HUES64 (cell line): ENCODE results near the gene RRBP1.

Experiments
- H3K27ac ChIP-seq: 2 replicates; pipeline ENCODE4 v1.7.0; 2013; ENCODE audit warnings: low read depth, low read length, inconsistent platforms
- H3K27me3 ChIP-seq: 2 replicates; pipeline ENCODE4 v1.6.1; 2013; ENCODE audit warnings: mild to moderate bottlenecking, low read length; ENCODE audit not compliant: insufficient read depth
- H3K36me3 ChIP-seq: 2 replicates; pipeline ENCODE4 v1.6.1; 2013; ENCODE audit warnings: mild to moderate bottlenecking, low read length; ENCODE audit not compliant: insufficient read depth
- H3K4me1 ChIP-seq: 2 replicates; pipeline ENCODE4 v1.6.1; 2013; ENCODE audit warnings: mild to moderate bottlenecking, low read length, moderate library complexity; ENCODE audit not compliant: insufficient read depth
- H3K4me3 ChIP-seq: 2 replicates; pipeline ENCODE4 v1.5.1; 2013; ENCODE audit warnings: mild to moderate bottlenecking, low read length, moderate library complexity
- H3K9ac ChIP-seq: 2 replicates; pipeline ENCODE4 v1.6.1; 2013; ENCODE audit warnings: mild to moderate bottlenecking, low read depth, low read length
- H3K9me3 ChIP-seq: 2 replicates; pipeline ENCODE4 v1.6.1; 2013; ENCODE audit warnings: low read depth, low read length; ENCODE audit not compliant: insufficient read depth
- WGBS: fragments of 150-250, 120-280 bp; methylation state at CpG from one replicate; pipeline ENCODE4 v1.1.7; 2013; ENCODE audit warnings: missing lambda C conversion rate; 5-methylcytosine and 5-hydroxymethylcytosine counted together

Gene RRBP1

DNA sequence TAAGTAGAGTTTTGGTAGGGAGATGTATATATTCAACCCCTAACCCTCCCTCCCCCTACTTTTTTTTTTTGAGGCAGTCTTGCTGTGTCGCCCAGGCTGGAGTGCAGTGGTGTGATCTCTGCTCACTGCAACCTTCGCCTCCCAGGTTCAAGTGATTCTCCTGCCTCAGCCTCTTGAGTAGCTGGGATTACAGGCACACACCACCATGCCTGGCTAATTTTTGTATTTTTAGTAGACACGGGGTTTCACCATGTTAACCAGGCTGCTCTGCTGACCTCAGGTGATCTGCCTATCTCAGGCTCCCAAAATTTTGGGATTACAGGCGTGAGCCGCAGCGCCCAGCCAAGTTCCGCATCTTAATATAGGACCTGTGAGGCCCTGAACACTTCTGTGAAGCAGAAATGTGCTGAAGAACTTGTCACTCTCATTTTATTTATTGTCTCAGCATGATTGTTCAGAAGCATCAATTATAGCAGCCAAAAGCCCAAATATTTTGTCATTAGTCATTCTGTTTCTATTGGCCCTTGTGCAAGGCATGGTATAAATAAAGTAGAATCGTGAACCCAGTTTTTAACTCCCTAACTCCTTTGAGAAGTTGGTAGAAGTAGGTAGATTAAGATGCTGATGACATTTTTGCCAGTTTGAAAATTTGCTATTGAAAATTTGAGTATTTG is 92.7 kb downstream of the RRBP1 start:
- Histone ChIP-seq H3K27me3 (no peaks in the 10 kb centered on the region), H3K36me3 (peaks cover 9% of the 10 kb centered on the region), H3K27ac (no peak overlapping the region), H3K9ac (no peak overlapping the region), H3K4me1 (peaks cover 17% of the 10 kb centered on the region), H3K4me3 (no peak overlapping the region), H3K9me3 (no peaks in the 10 kb centered on the region)
- WGBS = 97% methylated on average over 8 of the region's 8 CpGs

- no peak overlapping the region for H3K27ac ChIP-seq
- H3K9ac ChIP-seq = no peak overlapping the region
- 93% methylated on average over 3 of the region's 3 CpGs for WGBS
- H3K27me3 ChIP-seq = no peaks in the 10 kb centered on the region
- H3K9me3 ChIP-seq = no peaks in the 10 kb centered on the region
- H3K36me3 ChIP-seq = peaks cover 9% of the 10 kb centered on the region
- H3K4me1 ChIP-seq = peaks cover 13% of the 10 kb centered on the region
- no peak overlapping the region for H3K4me3 ChIP-seq
Observed at GRCh38 chr20:17587824-17588223, 94.2 kb downstream of the RRBP1 start.

GRCh38 chr20:17587148-17587547 is 94.9 kb downstream of the RRBP1 start:
- WGBS = 100% methylated on average over 1 of the region's 1 CpG
- no peaks in the 10 kb centered on the region for H3K27me3 ChIP-seq

GRCh38 chr20:17586250-17586649 is 95.8 kb downstream of the RRBP1 start:
- Histone ChIP-seq H3K36me3 (peaks cover 4% of the 10 kb centered on the region; the same call in 1 of the 2 replicates), H3K4me1 (peaks cover 7% of the 10 kb centered on the region), H3K9me3 (no peaks in the 10 kb centered on the region), H3K4me3 (no peak overlapping the region), H3K9ac (no peak overlapping the region), H3K27ac (no peak overlapping the region), H3K27me3 (no peaks in the 10 kb centered on the region)
- WGBS = 98% methylated on average over 2 of the region's 2 CpGs

More at GRCh38 chr20:17587148-17587547, 94.9 kb downstream of the RRBP1 start:
- Histone ChIP-seq H3K27ac (no peak overlapping the region), H3K9me3 (no peaks in the 10 kb centered on the region), H3K9ac (no peak overlapping the region), H3K4me1 (peaks cover 7% of the 10 kb centered on the region), H3K4me3 (no peak overlapping the region), H3K36me3 (peaks cover 9% of the 10 kb centered on the region)

DNA sequence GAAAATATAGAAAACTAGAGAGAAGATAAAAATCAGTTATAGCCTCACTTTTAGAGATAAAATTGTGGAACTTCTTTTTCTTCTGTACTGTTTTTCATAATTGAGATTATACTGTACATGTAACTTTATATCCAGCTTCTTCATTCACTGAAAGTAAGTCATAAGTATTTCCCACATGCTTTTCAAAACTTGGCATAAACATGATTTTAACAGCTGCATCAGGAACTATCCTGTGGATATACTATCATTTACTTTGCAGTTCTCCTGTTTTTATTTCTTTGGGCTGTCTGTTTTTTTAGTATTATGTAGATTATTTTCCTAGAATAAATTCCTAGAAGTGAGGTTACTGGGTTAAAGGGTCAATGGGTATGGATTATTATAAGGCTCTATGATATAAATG is 97.4 kb downstream of the RRBP1 start:
- peaks cover 4% of the 10 kb centered on the region; the same call in 1 of the 2 replicates for H3K36me3 ChIP-seq
- H3K27ac ChIP-seq = no peak overlapping the region
- H3K4me1 ChIP-seq = no peaks in the 10 kb centered on the region; the same call in none of the 2 replicates
- no peak overlapping the region for H3K4me3 ChIP-seq
- H3K27me3 ChIP-seq = no peaks in the 10 kb centered on the region
- no peaks in the 10 kb centered on the region for H3K9me3 ChIP-seq
- no peak overlapping the region for H3K9ac ChIP-seq

GRCh38 chr20:17583126-17583525 is 98.9 kb downstream of the RRBP1 start:
- Histone ChIP-seq H3K4me1 (no peaks in the 10 kb centered on the region), H3K27ac (no peak overlapping the region)
- 100% methylated on average over 2 of the region's 3 CpGs for WGBS

DNA sequence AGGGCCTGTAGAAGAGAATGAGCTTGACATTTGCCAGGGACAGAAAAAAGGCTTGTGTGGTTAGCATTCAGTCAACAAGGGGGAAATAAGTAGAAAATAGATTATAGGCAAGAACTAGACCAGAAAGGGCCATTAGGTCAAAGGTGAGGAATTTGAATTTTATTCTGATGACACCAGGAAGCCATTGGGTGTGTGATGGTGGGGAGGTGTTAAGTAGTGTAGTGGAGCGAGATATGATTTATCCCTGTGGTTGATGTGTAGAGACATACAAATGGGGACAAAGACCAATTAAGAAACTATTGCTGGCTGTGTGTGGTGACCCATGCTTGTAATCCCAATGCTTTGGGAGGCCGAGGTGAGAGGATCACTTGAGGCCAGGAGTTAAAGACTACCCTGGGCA is 101.1 kb downstream of the RRBP1 start:
- Histone ChIP-seq H3K36me3 (peaks cover 4% of the 10 kb centered on the region; the same call in 1 of the 2 replicates), H3K4me1 (no peaks in the 10 kb centered on the region; the same call in 1 of the 2 replicates), H3K4me3 (no peak overlapping the region), H3K27ac (no peak overlapping the region), H3K9ac (no peak overlapping the region), H3K9me3 (no peaks in the 10 kb centered on the region), H3K27me3 (no peaks in the 10 kb centered on the region)
- 96% methylated on average over 2 of the region's 2 CpGs for WGBS

More at GRCh38 chr20:17583126-17583525, 98.9 kb downstream of the RRBP1 start:
- Histone ChIP-seq H3K9me3 (no peaks in the 10 kb centered on the region), H3K9ac (no peak overlapping the region), H3K36me3 (peaks cover 4% of the 10 kb centered on the region; the same call in 1 of the 2 replicates), H3K27me3 (no peaks in the 10 kb centered on the region), H3K4me3 (no peak overlapping the region)

- H3K27ac ChIP-seq = no peak overlapping the region
- H3K36me3 ChIP-seq = peaks cover 4% of the 10 kb centered on the region; the same call in 1 of the 2 replicates
- peaks cover 9% of the 10 kb centered on the region for H3K4me1 ChIP-seq
- 96% methylated on average over 4 of the region's 4 CpGs for WGBS
- no peak overlapping the region for H3K4me3 ChIP-seq
- H3K27me3 ChIP-seq = no peaks in the 10 kb centered on the region
- H3K9ac ChIP-seq = no peak overlapping the region
- no peaks in the 10 kb centered on the region for H3K9me3 ChIP-seq
Observed at GRCh38 chr20:17579369-17580039, 102.5 kb downstream of the RRBP1 start.

- 93% methylated on average over 8 of the region's 8 CpGs for WGBS
- Histone ChIP-seq H3K4me1 (peaks cover 41% of the 10 kb centered on the region), H3K9me3 (no peaks in the 10 kb centered on the region), H3K27me3 (no peaks in the 10 kb centered on the region), H3K9ac (no peak overlapping the region), H3K36me3 (no peaks in the 10 kb centered on the region; the same call in 1 of the 2 replicates), H3K4me3 (no peak overlapping the region), H3K27ac (no peak overlapping the region)
Observed at GRCh38 chr20:17576215-17576614, 105.8 kb downstream of the RRBP1 start.

GRCh38 chr20:17573463-17573862 is 108.6 kb downstream of the RRBP1 start:
- H3K36me3 ChIP-seq = no peaks in the 10 kb centered on the region; the same call in 1 of the 2 replicates
- no peak overlapping the region for H3K4me3 ChIP-seq
- H3K9ac ChIP-seq = no peak overlapping the region
- no peaks in the 10 kb centered on the region for H3K27me3 ChIP-seq
- peaks cover 46% of the 10 kb centered on the region for H3K4me1 ChIP-seq
- no peaks in the 10 kb centered on the region for H3K9me3 ChIP-seq
- 47% methylated on average over 3 of the region's 3 CpGs for WGBS
- no peak overlapping the region for H3K27ac ChIP-seq

DNA sequence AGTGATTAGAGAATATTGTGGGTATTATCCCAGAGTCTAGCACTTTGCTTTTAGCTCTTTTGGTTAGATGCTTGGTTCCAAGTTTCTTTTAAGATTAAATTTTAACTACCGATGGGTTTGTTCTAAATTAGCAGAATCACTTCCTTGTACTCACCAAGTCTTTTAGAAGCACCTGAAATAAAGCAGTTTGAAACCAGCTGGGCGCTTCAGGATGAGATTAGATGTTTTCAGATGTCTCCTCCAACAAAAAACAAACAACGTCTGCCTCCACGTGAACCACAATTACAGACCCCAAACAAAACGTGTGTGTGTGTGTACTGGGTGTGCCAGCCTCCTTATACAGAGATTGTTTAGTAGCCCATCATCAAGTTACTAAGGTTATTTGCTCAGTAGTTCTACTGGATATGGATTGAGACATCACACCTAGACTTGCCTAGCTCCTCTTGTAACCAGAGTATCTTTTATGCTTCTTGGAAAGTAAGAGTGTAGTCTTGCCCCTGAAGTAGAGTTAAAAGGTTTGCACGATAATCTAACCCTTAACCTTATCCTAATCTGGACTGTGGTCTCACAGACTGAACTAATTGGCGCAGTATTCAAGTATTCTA is 109.9 kb downstream of the RRBP1 start:
- peak overlapping the region; percentile 85 for H3K4me3 ChIP-seq
- H3K9ac ChIP-seq = no peak overlapping the region
- no peaks in the 10 kb centered on the region; the same call in 1 of the 2 replicates for H3K36me3 ChIP-seq
- WGBS = 57% methylated on average over 3 of the region's 7 CpGs
- no peaks in the 10 kb centered on the region for H3K9me3 ChIP-seq
- H3K27ac ChIP-seq = no peak overlapping the region
- H3K4me1 ChIP-seq = peaks cover 53% of the 10 kb centered on the region
- no peaks in the 10 kb centered on the region for H3K27me3 ChIP-seq
